ENCODE measurements around the gene SIPA1L3.

SIPA1L3 gene

GRCh38 chr19:38193445-38193844 is 286.4 kb downstream of the SIPA1L3 start:
- DNase-seq (ENCODE audit: low spot score) = no peak

GRCh38 chr19:38194061-38194701 is 287.2 kb downstream of the SIPA1L3 start:
- no peak for DNase-seq (ENCODE audit: low spot score)

GRCh38 chr19:38195237-38195636 is 288.2 kb downstream of the SIPA1L3 start:
- no peak for DNase-seq (ENCODE audit: low spot score)

GRCh38 chr19:38196245-38196837 is 289.3 kb downstream of the SIPA1L3 start:
- no peak for DNase-seq (ENCODE audit: low spot score)

- no peak for DNase-seq (ENCODE audit: low spot score)
These were observed 290.1 kb downstream of the SIPA1L3 start for GRCh38 chr19:38196948-38197656.

- no peak for DNase-seq (ENCODE audit: low spot score)
These were observed 291.1 kb downstream of the SIPA1L3 start for GRCh38 chr19:38197937-38198704.

GRCh38 chr19:38199340-38199739 is 292.3 kb downstream of the SIPA1L3 start:
- DNase-seq (ENCODE audit: low spot score) = no peak

GRCh38 chr19:38201731-38202130 is 294.7 kb downstream of the SIPA1L3 start:
- no peak for DNase-seq (ENCODE audit: low spot score)

- no peak for DNase-seq (ENCODE audit: low spot score)
These were observed 295.5 kb downstream of the SIPA1L3 start for GRCh38 chr19:38202504-38202903.

GRCh38 chr19:38203197-38203596 is 296.2 kb downstream of the SIPA1L3 start:
- DNase-seq (ENCODE audit: low spot score) = no peak

GRCh38 chr19:38204096-38204495 is 297.1 kb downstream of the SIPA1L3 start:
- no peak for DNase-seq (ENCODE audit: low spot score)

GRCh38 chr19:38204728-38205127 is 297.7 kb downstream of the SIPA1L3 start:
- no peak for DNase-seq (ENCODE audit: low spot score)

GRCh38 chr19:38206006-38206745 is 299.2 kb downstream of the SIPA1L3 start:
- no peak for DNase-seq (ENCODE audit: low spot score)

- DNase-seq (ENCODE audit: low spot score) = no peak
These were observed 299.9 kb downstream of the SIPA1L3 start for GRCh38 chr19:38206928-38207327.

- DNase-seq (ENCODE audit: low spot score) = no peak
These were observed 300.5 kb downstream of the SIPA1L3 start for GRCh38 chr19:38207543-38207942.

GRCh38 chr19:38208571-38208970 is 301.6 kb downstream of the SIPA1L3 start:
- no peak for DNase-seq (ENCODE audit: low spot score)

- DNase-seq (ENCODE audit: low spot score) = no peak
These were observed 302.1 kb downstream of the SIPA1L3 start for GRCh38 chr19:38209152-38209551.

- DNase-seq (ENCODE audit: low spot score) = no peak
These were observed 302.9 kb downstream of the SIPA1L3 start for GRCh38 chr19:38209671-38210457.

- DNase-seq (ENCODE audit: low spot score) = no peak
These were observed 303.5 kb downstream of the SIPA1L3 start for GRCh38 chr19:38210458-38210987.

- DNase-seq (ENCODE audit: low spot score) = no peak
These were observed 304.2 kb downstream of the SIPA1L3 start for GRCh38 chr19:38211151-38211591.

- no peak for DNase-seq (ENCODE audit: low spot score)
These were observed 304.8 kb downstream of the SIPA1L3 start for GRCh38 chr19:38211766-38212165.

Measured in activated CD4-positive, alpha-beta T cell treated with anti-CD3 and anti-CD28 coated beads, Interleukin-2, Interleukin-4, amounts not matched to agents 100 ng/mL and 50 ng/mL, durations not matched to agents 16 hours and 8 hours (primary cell).